SK-N-SH treated with all-trans-retinoic acid at 6 μM for 48 hours (cell line): ENCODE results near the gene IL12RB1.

ENCODE experiments used
- ZNF70 ChIP-seq: fragments of 450-650 bp; formaldehyde crosslinking; IDR thresholded peaks from 2 replicates; pipeline ENCODE4 v1.5.0; 2020; ENCODE audit warnings: mild to moderate bottlenecking, moderate library complexity
- TF ChIP-seq, protein P1 (sequence below): fragments of 250-450 bp; sonication (Bioruptor Pico); IDR thresholded peaks from 2 replicates; pipeline ENCODE4 v1.5.1; 2020; ENCODE audit warnings: low read depth, mild to moderate bottlenecking, moderate library complexity

GRCh38 chr19:18041054-18041453 lies 45.7 kb downstream of the IL12RB1 start:
- TF ChIP-seq, protein P1, sequence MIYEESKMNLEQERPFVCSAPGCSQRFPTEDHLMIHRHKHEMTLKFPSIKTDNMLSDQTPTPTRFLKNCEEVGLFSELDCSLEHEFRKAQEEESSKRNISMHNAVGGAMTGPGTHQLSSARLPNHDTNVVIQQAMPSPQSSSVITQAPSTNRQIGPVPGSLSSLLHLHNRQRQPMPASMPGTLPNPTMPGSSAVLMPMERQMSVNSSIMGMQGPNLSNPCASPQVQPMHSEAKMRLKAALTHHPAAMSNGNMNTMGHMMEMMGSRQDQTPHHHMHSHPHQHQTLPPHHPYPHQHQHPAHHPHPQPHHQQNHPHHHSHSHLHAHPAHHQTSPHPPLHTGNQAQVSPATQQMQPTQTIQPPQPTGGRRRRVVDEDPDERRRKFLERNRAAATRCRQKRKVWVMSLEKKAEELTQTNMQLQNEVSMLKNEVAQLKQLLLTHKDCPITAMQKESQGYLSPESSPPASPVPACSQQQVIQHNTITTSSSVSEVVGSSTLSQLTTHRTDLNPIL (CRISPR knock-in tag) = no peak
- TF ChIP-seq ZNF70 (CRISPR knock-in tag) = no peak
